HG03039 (cell line): ENCODE results near the gene FNDC3B.
"Not testable (repeated sequence)": the region's sequence is repeated elsewhere in the genome, so short reads cannot be mapped to it uniquely, and the experiment has no call there.

Source experiments
- ATAC-seq: cut with Tn5 transposase; IDR thresholded peaks from one replicate; pipeline ENCODE4 v1.9.1; 2021; ENCODE audit warnings: mild to moderate bottlenecking, moderate library complexity; ENCODE audit not compliant: unreplicated experiment

Gene FNDC3B

GRCh38 chr3:172227340-172228035, 188.1 kb downstream of the FNDC3B start:
- no peak for ATAC-seq

- ATAC-seq: no peak
Measured at GRCh38 chr3:172228036-172228415, 188.6 kb downstream of the FNDC3B start.

- ATAC-seq: no peak
Measured at GRCh38 chr3:172229462-172229861, 190.1 kb downstream of the FNDC3B start.

GRCh38 chr3:172231318-172231901, 192.0 kb downstream of the FNDC3B start:
- ATAC-seq: no peak

GRCh38 chr3:172232579-172233212, 193.3 kb downstream of the FNDC3B start:
- no peak for ATAC-seq

- ATAC-seq: no peak
Measured at GRCh38 chr3:172233474-172234277, 194.3 kb downstream of the FNDC3B start.

- ATAC-seq: no peak
Measured at GRCh38 chr3:172235698-172236097, 196.3 kb downstream of the FNDC3B start.

GRCh38 chr3:172236771-172237742, 197.7 kb downstream of the FNDC3B start:
- no peak for ATAC-seq

GRCh38 chr3:172238188-172238587, 198.8 kb downstream of the FNDC3B start:
- no peak for ATAC-seq

- no peak for ATAC-seq
Measured at GRCh38 chr3:172239218-172239790, 199.9 kb downstream of the FNDC3B start.

GRCh38 chr3:172241405-172241804, 202.0 kb downstream of the FNDC3B start:
- ATAC-seq: no peak

- not testable (repeated sequence) for ATAC-seq
Measured at GRCh38 chr3:172242471-172242870, 203.1 kb downstream of the FNDC3B start.

GRCh38 chr3:172243376-172243775, 204.0 kb downstream of the FNDC3B start:
- ATAC-seq: not testable (repeated sequence)

GRCh38 chr3:172244011-172244410, 204.6 kb downstream of the FNDC3B start:
- no peak for ATAC-seq

GRCh38 chr3:172245241-172245640, 205.9 kb downstream of the FNDC3B start:
- no peak for ATAC-seq

GRCh38 chr3:172246107-172246844, 206.9 kb downstream of the FNDC3B start:
- no peak for ATAC-seq

GRCh38 chr3:172247525-172248274, 208.3 kb downstream of the FNDC3B start:
- no peak for ATAC-seq

- ATAC-seq: no peak
Measured at GRCh38 chr3:172249039-172249438, 209.7 kb downstream of the FNDC3B start.

GRCh38 chr3:172251211-172251610, 211.8 kb downstream of the FNDC3B start:
- ATAC-seq: no peak
